ENCODE measurements around the gene SIAH2.

SIAH2 gene

GRCh38 chr3:150733373-150733935, 29.5 kb downstream of the SIAH2 start:
- DNase-seq = no peak

- no peak for DNase-seq
Measured at GRCh38 chr3:150729682-150730360, 33.1 kb downstream of the SIAH2 start.

GRCh38 chr3:150727653-150728502, 35.1 kb downstream of the SIAH2 start:
- DNase-seq = no peak

GRCh38 chr3:150725548-150725947, 37.4 kb downstream of the SIAH2 start:
- no peak for DNase-seq

GRCh38 chr3:150723946-150724345, 39.0 kb downstream of the SIAH2 start:
- no peak for DNase-seq

GRCh38 chr3:150722267-150722666, 40.7 kb downstream of the SIAH2 start:
- no peak for DNase-seq

- no peak for DNase-seq
Measured at GRCh38 chr3:150721285-150722130, 41.5 kb downstream of the SIAH2 start.

- no peak for DNase-seq
Measured at GRCh38 chr3:150720444-150720843, 42.5 kb downstream of the SIAH2 start.

- no peak for DNase-seq
Measured at GRCh38 chr3:150710097-150710496, 52.9 kb downstream of the SIAH2 start.

- DNase-seq = peak; percentile 90
Measured at GRCh38 chr3:150703756-150704344, 59.1 kb downstream of the SIAH2 start, which contains the start of gene ERICH6. Gene ERICH6 (minus strand): TSS chr3:150703920. CDS start chr3:150703898, 22 bp downstream.

GRCh38 chr3:150703299-150703755, 59.6 kb downstream of the SIAH2 start:
- no peak for DNase-seq

- no peak for DNase-seq
Measured at GRCh38 chr3:150699068-150699639, 63.8 kb downstream of the SIAH2 start.

GRCh38 chr3:150697646-150698045, 65.3 kb downstream of the SIAH2 start:
- no peak for DNase-seq

GRCh38 chr3:150691414-150692040, 71.4 kb downstream of the SIAH2 start:
- DNase-seq = no peak

Measured in stimulated activated CD8-positive, alpha-beta memory T cell treated with anti-CD3 and anti-CD28 coated beads, Interleukin-4, amount 100 ng/mL, for 48 hours (primary cell).